HepG2 (cell line): ENCODE results near the gene ZNF814. TPM values are rescaled to one million over a fixed set of nuclear protein-coding genes. Genes with fewer than 3 reads are reported as not detected.

Experiments used
- NFKBIZ ChIP-seq: IDR thresholded peaks from 2 replicates; pipeline ENCODE4 v1.6.1; 2018; ENCODE audit warnings: missing genetic modification reagents, missing compliant biosample characterization
- SRSF1 ChIP-seq: fragments of 200-400 bp; formaldehyde crosslinking; optimal IDR thresholded peaks from 2 replicates; pipeline ENCODE3; 2017; ENCODE audit warnings: mild to moderate bottlenecking, low read depth, low read length, moderate library complexity
- TMF1 ChIP-seq: sonication (generic); formaldehyde crosslinking; IDR thresholded peaks from 2 replicates; pipeline ENCODE4 v1.8.1; 2022; ENCODE audit warnings: low read depth, missing genetic modification reagents
- ZMYM2 ChIP-seq: sonication (generic); formaldehyde crosslinking; IDR thresholded peaks from 2 replicates; pipeline ENCODE4 v1.8.0; 2022; ENCODE audit warnings: mild to moderate bottlenecking, missing genetic modification reagents
- ZNF205 ChIP-seq: IDR thresholded peaks from 2 replicates; pipeline ENCODE4 v1.6.1; 2018; ENCODE audit warnings: missing biosample characterization, missing genetic modification reagents
- polyA plus RNA-seq, 8 experiments: library from polyadenylated mRNA; depleted of rRNA in 3 of 8; stranded (reverse) in 7 of 8; unstranded in 1 of 8; fragments of >200 nt; fragmentation: Illumina TruSeq in 4 of 8; extraction: Trizol in 4 of 8; gene quantifications; 2 replicates each; pipeline versions ENCODE4 v1.2.1 to v1.2.3, GENCODE V29; 2011 to 2016; ENCODE audit warnings: low read depth in 4 of 8, missing spikeins in 1 of 8, mixed read lengths in 1 of 8; ENCODE audit not compliant: insufficient read depth in 1 of 8
- total RNA-seq, 5 experiments: library from RNA; depleted of rRNA; stranded (reverse); fragments of >200 nt; fragmentation: Illumina TruSeq; extraction: Trizol; gene quantifications; 2 replicates each; pipeline ENCODE4 v1.2.3, GENCODE V29; 2016; ENCODE audit warnings: low read depth in 1 of 5
- TF ChIP-seq, protein P1 (sequence below): sonication (generic); formaldehyde crosslinking; IDR thresholded peaks from 2 replicates; pipeline ENCODE4 v1.9.0; 2022; ENCODE audit warnings: missing genetic modification reagents, mild to moderate bottlenecking, borderline replicate concordance
- TF ChIP-seq, protein P2 (sequence below): sonication (generic); formaldehyde crosslinking; IDR thresholded peaks from 2 replicates; pipeline ENCODE4 v1.4.0; 2020; ENCODE audit warnings: missing genetic modification reagents, borderline replicate concordance
- TF ChIP-seq, protein P3 (sequence below): sonication (generic); formaldehyde crosslinking; IDR thresholded peaks from 2 replicates; pipeline ENCODE4 v1.4.0; 2020; ENCODE audit warnings: missing genetic modification reagents
- TF ChIP-seq, protein P4 (sequence below): sonication (generic); formaldehyde crosslinking; IDR thresholded peaks from 2 replicates; pipeline ENCODE4 v1.4.0; 2020; ENCODE audit warnings: missing genetic modification reagents
- TF ChIP-seq, protein P5 (sequence below): sonication (generic); formaldehyde crosslinking; IDR thresholded peaks from 2 replicates; pipeline ENCODE4 v1.4.0; 2020; ENCODE audit warnings: missing genetic modification reagents
- TF ChIP-seq, protein P6 (sequence below): sonication (generic); formaldehyde crosslinking; IDR thresholded peaks from 2 replicates; pipeline ENCODE4 v1.8.0; 2022; ENCODE audit warnings: missing genetic modification reagents, mild to moderate bottlenecking, borderline replicate concordance

ZNF814 gene
- total and polyA plus RNA-seq, 2 of the 13 experiments (the other 11 are each of a cell fraction or from before 2014, with no cell fraction given): 2.5 to 3.4 TPM

DNA sequence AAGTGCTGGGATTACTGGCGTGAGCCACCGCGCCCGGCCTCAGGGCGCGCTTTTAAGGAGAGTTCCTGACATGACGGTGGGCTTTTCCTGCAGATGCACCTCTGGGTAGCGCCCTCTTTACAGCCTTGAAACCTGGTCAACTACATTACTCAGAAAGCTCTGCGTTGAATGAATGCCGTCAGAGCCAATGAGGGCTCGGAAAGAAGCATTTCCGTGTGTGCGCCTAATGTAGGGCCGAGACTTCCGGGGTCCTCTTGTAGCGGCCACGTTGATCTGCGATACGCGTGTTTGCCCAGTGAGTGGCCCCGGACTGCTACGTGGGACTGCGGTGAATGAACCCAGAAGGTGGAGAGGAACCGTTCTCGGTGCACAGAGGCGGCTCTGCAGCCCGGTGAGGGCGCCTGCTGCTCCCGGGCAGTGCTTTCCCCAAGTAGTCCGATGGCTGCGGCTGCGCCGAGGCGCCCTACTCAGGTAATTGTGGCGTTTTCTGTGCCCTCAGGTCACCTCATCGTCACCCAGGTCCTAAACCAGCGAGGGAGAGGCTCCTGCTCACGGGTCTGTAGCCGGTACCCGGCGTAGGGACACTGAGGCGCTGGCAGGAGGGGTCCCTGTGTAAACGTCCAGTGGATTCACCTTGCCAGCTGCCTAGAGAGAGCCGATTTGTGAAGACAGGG, 69.2 kb downstream of the ZNF814 start (continued):
- TF ChIP-seq, protein P1, sequence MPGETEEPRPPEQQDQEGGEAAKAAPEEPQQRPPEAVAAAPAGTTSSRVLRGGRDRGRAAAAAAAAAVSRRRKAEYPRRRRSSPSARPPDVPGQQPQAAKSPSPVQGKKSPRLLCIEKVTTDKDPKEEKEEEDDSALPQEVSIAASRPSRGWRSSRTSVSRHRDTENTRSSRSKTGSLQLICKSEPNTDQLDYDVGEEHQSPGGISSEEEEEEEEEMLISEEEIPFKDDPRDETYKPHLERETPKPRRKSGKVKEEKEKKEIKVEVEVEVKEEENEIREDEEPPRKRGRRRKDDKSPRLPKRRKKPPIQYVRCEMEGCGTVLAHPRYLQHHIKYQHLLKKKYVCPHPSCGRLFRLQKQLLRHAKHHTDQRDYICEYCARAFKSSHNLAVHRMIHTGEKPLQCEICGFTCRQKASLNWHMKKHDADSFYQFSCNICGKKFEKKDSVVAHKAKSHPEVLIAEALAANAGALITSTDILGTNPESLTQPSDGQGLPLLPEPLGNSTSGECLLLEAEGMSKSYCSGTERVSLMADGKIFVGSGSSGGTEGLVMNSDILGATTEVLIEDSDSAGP (CRISPR knock-in tag): peak; percentile 54; the same call in 1 of the 2 replicates
- TF ChIP-seq TMF1 (CRISPR knock-in tag) (peak; percentile 55; the same call in 1 of the 2 replicates), SRSF1 (peak; percentile 27), ZNF205 (CRISPR knock-in tag) (peak; percentile 58; the same call in 1 of the 2 replicates), ZMYM2 (CRISPR knock-in tag) (peak; percentile 67; the same call in 1 of the 2 replicates), NFKBIZ (CRISPR knock-in tag) (0 out of 2 replicates have a peak, but pooled peaks have one; percentile 31)
- TF ChIP-seq, protein P2, sequence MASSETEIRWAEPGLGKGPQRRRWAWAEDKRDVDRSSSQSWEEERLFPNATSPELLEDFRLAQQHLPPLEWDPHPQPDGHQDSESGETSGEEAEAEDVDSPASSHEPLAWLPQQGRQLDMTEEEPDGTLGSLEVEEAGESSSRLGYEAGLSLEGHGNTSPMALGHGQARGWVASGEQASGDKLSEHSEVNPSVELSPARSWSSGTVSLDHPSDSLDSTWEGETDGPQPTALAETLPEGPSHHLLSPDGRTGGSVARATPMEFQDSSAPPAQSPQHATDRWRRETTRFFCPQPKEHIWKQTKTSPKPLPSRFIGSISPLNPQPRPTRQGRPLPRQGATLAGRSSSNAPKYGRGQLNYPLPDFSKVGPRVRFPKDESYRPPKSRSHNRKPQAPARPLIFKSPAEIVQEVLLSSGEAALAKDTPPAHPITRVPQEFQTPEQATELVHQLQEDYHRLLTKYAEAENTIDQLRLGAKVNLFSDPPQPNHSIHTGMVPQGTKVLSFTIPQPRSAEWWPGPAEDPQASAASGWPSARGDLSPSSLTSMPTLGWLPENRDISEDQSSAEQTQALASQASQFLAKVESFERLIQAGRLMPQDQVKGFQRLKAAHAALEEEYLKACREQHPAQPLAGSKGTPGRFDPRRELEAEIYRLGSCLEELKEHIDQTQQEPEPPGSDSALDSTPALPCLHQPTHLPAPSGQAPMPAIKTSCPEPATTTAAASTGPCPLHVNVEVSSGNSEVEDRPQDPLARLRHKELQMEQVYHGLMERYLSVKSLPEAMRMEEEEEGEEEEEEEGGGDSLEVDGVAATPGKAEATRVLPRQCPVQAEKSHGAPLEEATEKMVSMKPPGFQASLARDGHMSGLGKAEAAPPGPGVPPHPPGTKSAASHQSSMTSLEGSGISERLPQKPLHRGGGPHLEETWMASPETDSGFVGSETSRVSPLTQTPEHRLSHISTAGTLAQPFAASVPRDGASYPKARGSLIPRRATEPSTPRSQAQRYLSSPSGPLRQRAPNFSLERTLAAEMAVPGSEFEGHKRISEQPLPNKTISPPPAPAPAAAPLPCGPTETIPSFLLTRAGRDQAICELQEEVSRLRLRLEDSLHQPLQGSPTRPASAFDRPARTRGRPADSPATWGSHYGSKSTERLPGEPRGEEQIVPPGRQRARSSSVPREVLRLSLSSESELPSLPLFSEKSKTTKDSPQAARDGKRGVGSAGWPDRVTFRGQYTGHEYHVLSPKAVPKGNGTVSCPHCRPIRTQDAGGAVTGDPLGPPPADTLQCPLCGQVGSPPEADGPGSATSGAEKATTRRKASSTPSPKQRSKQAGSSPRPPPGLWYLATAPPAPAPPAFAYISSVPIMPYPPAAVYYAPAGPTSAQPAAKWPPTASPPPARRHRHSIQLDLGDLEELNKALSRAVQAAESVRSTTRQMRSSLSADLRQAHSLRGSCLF (CRISPR knock-in tag): no peak
- TF ChIP-seq, protein P3, sequence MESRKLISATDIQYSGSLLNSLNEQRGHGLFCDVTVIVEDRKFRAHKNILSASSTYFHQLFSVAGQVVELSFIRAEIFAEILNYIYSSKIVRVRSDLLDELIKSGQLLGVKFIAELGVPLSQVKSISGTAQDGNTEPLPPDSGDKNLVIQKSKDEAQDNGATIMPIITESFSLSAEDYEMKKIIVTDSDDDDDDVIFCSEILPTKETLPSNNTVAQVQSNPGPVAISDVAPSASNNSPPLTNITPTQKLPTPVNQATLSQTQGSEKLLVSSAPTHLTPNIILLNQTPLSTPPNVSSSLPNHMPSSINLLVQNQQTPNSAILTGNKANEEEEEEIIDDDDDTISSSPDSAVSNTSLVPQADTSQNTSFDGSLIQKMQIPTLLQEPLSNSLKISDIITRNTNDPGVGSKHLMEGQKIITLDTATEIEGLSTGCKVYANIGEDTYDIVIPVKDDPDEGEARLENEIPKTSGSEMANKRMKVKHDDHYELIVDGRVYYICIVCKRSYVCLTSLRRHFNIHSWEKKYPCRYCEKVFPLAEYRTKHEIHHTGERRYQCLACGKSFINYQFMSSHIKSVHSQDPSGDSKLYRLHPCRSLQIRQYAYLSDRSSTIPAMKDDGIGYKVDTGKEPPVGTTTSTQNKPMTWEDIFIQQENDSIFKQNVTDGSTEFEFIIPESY: peak; percentile 14; the same call in 1 of the 2 replicates
- TF ChIP-seq, protein P4, sequence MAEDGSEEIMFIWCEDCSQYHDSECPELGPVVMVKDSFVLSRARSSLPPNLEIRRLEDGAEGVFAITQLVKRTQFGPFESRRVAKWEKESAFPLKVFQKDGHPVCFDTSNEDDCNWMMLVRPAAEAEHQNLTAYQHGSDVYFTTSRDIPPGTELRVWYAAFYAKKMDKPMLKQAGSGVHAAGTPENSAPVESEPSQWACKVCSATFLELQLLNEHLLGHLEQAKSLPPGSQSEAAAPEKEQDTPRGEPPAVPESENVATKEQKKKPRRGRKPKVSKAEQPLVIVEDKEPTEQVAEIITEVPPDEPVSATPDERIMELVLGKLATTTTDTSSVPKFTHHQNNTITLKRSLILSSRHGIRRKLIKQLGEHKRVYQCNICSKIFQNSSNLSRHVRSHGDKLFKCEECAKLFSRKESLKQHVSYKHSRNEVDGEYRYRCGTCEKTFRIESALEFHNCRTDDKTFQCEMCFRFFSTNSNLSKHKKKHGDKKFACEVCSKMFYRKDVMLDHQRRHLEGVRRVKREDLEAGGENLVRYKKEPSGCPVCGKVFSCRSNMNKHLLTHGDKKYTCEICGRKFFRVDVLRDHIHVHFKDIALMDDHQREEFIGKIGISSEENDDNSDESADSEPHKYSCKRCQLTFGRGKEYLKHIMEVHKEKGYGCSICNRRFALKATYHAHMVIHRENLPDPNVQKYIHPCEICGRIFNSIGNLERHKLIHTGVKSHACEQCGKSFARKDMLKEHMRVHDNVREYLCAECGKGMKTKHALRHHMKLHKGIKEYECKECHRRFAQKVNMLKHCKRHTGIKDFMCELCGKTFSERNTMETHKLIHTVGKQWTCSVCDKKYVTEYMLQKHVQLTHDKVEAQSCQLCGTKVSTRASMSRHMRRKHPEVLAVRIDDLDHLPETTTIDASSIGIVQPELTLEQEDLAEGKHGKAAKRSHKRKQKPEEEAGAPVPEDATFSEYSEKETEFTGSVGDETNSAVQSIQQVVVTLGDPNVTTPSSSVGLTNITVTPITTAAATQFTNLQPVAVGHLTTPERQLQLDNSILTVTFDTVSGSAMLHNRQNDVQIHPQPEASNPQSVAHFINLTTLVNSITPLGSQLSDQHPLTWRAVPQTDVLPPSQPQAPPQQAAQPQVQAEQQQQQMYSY (CRISPR knock-in tag): no peak
- TF ChIP-seq, protein P5, sequence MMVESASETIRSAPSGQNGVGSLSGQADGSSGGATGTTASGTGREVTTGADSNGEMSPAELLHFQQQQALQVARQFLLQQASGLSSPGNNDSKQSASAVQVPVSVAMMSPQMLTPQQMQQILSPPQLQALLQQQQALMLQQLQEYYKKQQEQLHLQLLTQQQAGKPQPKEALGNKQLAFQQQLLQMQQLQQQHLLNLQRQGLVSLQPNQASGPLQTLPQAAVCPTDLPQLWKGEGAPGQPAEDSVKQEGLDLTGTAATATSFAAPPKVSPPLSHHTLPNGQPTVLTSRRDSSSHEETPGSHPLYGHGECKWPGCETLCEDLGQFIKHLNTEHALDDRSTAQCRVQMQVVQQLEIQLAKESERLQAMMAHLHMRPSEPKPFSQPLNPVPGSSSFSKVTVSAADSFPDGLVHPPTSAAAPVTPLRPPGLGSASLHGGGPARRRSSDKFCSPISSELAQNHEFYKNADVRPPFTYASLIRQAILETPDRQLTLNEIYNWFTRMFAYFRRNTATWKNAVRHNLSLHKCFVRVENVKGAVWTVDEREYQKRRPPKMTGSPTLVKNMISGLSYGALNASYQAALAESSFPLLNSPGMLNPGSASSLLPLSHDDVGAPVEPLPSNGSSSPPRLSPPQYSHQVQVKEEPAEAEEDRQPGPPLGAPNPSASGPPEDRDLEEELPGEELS: peak; percentile 48
- TF ChIP-seq, protein P6, sequence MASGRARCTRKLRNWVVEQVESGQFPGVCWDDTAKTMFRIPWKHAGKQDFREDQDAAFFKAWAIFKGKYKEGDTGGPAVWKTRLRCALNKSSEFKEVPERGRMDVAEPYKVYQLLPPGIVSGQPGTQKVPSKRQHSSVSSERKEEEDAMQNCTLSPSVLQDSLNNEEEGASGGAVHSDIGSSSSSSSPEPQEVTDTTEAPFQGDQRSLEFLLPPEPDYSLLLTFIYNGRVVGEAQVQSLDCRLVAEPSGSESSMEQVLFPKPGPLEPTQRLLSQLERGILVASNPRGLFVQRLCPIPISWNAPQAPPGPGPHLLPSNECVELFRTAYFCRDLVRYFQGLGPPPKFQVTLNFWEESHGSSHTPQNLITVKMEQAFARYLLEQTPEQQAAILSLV (CRISPR knock-in tag): peak; percentile 55; the same call in 1 of the 2 replicates
